IMR-90 (cell line): ENCODE measurements around the gene AUH.

ENCODE experiments used
- BHLHE40 ChIP-seq: fragments of 150-350 bp; IDR thresholded peaks from 2 replicates; pipeline ENCODE4 v1.6.1; 2016; ENCODE audit warnings: mild to moderate bottlenecking, low read depth, low read length
- CTCF ChIP-seq: conservative IDR thresholded peaks from 2 replicates; pipeline ENCODE4 v1.5.1; 2012; ENCODE audit warnings: mild to moderate bottlenecking, low read depth, low read length, improper control_type of control experiment
- MAZ ChIP-seq: IDR thresholded peaks from 2 replicates; pipeline ENCODE4 v1.6.1; 2012; ENCODE audit warnings: low read depth, mild to moderate bottlenecking, low read length, improper control_type of control experiment, moderate library complexity, borderline replicate concordance
- POLR2A ChIP-seq: IDR thresholded peaks from 2 replicates; pipeline ENCODE4 v1.6.1; 2012; ENCODE audit warnings: mild to moderate bottlenecking, low read depth, low read length
- RAD21 ChIP-seq: IDR thresholded peaks from 2 replicates; pipeline ENCODE4 v1.6.1; 2012; ENCODE audit warnings: low read length, improper control_type of control experiment
- RCOR1 ChIP-seq: IDR thresholded peaks from 2 replicates; pipeline ENCODE4 v1.6.1; 2012; ENCODE audit warnings: mild to moderate bottlenecking, low read length, improper control_type of control experiment; ENCODE audit not compliant: insufficient replicate concordance
- SMC3 ChIP-seq: fragments of 150-350 bp; IDR thresholded peaks from 2 replicates; pipeline ENCODE4 v1.6.1; 2016; ENCODE audit warnings: low read depth, mild to moderate bottlenecking, antibody characterized with exemption, low read length, moderate library complexity

GRCh38 chr9:91276513-91276912 lies 85.2 kb downstream of the AUH start:
- no peak for TF ChIP-seq CTCF
- no peak for TF ChIP-seq BHLHE40
- TF ChIP-seq POLR2A, result no peak
- no peak for TF ChIP-seq MAZ
- no peak for TF ChIP-seq SMC3
- TF ChIP-seq RCOR1, result no peak
- no peak for TF ChIP-seq RAD21
